Colonic mucosa (tissue), 2 donors: Measurements from ENCODE around the gene RAP1GAP2. TPM values are rescaled to one million over a fixed set of nuclear protein-coding genes. Genes with fewer than 3 reads are reported as not detected.

Source experiments
- microRNA-seq: library from miRNA; unstranded; fragments of <30 nt; microRNA quantifications from one replicate; pipeline ENCODE4, GENCODE V29; 2019
- total RNA-seq, 2 donors: library from RNA; stranded (reverse); fragmentation: NEBNext Ultra II Directional in 1 of 2; extraction: Animal tissue kit (Norgen Biotek cat#: 25700) in 1 of 2; gene quantifications; one replicate each; pipeline ENCODE4 v1.2.1, GENCODE V29; 2021
- donor health status: DM: no; HTN: no; CAD: no.
- donor health status: DM: no; HTN: no; CAD: no.

Gene RAP1GAP2
- total RNA-seq, 2 donors from 2014 or later = 45.2 to 45.4 TPM

Small RNA genes within 50 kb of the gene (microRNA-seq; reads per million reads assigned to microRNA genes)
- not detected for gene MIR1253

Other genes with a start within 250 kb of the RAP1GAP2 start
- 100 to 1,000 TPM; 102 to 155 TPM for gene PAFAH1B1, start 202.8 kb upstream of the RAP1GAP2 start, total RNA-seq
- 100 to 1,000 TPM; 111 to 285 TPM for gene CLUH, start 84.7 kb upstream of the RAP1GAP2 start, total RNA-seq
- gene CCDC92B, start 46.8 kb upstream of the RAP1GAP2 start, total RNA-seq = 1 to 10 TPM in 1 of 2 donors, under 1 TPM in 1; 0.72 to 1.8 TPM